Effector memory CD8-positive, alpha-beta T cell (primary cell): ENCODE results near the gene ZFAND2B.
A peak's percentile ranks its signal among the peaks of the same experiment; 100 is the strongest.
"Not testable (repeated sequence)": the region's sequence is repeated elsewhere in the genome, so short reads cannot be mapped to it uniquely, and the experiment has no call there.

ENCODE experiments used
- ATAC-seq: fragments of 150-1000 bp; cut with Tn5 transposase; replicated peaks from 2 replicates; pipeline ENCODE4 v1.10.0; 2021; ENCODE audit warnings: mild to moderate bottlenecking, moderate library complexity
- DNase-seq, 3 experiments: peaks; one replicate each; pipeline ENCODE4 v3.0.0; 2021
- H3K27ac Mint-ChIP-seq, 2 donors: one replicate each; pipeline ENCODE4 v1.8.0; 2022; ENCODE audit warnings: mild to moderate bottlenecking in 2 of 2, mixed read lengths in 2 of 2, moderate library complexity in 2 of 2
- H3K27me3 Mint-ChIP-seq, 2 donors: one replicate each; pipeline ENCODE4 v1.8.0; 2022; ENCODE audit warnings: mixed read lengths in 2 of 2
- H3K36me3 Mint-ChIP-seq: one replicate; pipeline ENCODE4 v1.8.0; 2022; ENCODE audit warnings: mild to moderate bottlenecking, moderate library complexity, mixed read lengths; ENCODE audit not compliant: insufficient read depth
- H3K4me1 Mint-ChIP-seq, 2 donors: one replicate each; pipeline ENCODE4 v1.8.0; 2022; ENCODE audit warnings: low read depth in 2 of 2, mixed read lengths in 2 of 2
- H3K4me3 Mint-ChIP-seq, 2 donors: one replicate each; pipeline ENCODE4 v1.8.0; 2022; ENCODE audit warnings: mild to moderate bottlenecking in 2 of 2, mixed read lengths in 2 of 2, moderate library complexity in 2 of 2
- H3K9me3 Mint-ChIP-seq, 2 donors: one replicate each; pipeline ENCODE4 v1.8.0; 2022; ENCODE audit warnings: mixed read lengths in 2 of 2

ZFAND2B gene

GRCh38 chr2:219201331-219201730 lies 5.3 kb upstream of the ZFAND2B start:
- H3K36me3 Mint-ChIP-seq, H3K4me3 Mint-ChIP-seq, ATAC-seq, DNase-seq, H3K27ac Mint-ChIP-seq, H3K9me3 Mint-ChIP-seq: not testable (repeated sequence)
- H3K27me3 Mint-ChIP-seq = peaks cover 11 to 13% of the 10 kb centered on the region in 2 donors
- peaks cover 13 to 19% of the 10 kb centered on the region in 2 donors for H3K4me1 Mint-ChIP-seq

GRCh38 chr2:219204425-219205164 lies 2.0 kb upstream of the ZFAND2B start:
- Mint-ChIP-seq H3K27ac (peak overlapping the region in 1 of 2 donors; percentile 62), H3K36me3 (peaks cover 22% of the 10 kb centered on the region)

GRCh38 chr2:219205165-219205538 lies 1.4 kb upstream of the ZFAND2B start:
- Mint-ChIP-seq H3K36me3 (peaks cover 22% of the 10 kb centered on the region), H3K4me3 (peak overlapping the region; percentile 27 to 78), H3K27me3 (no peaks in the 10 kb centered on the region), H3K4me1 (peaks cover 16 to 19% of the 10 kb centered on the region in 2 donors), H3K9me3 (no peaks in the 10 kb centered on the region), H3K27ac (peak overlapping the region; percentile 62 to 90)
- ATAC-seq (no peak), DNase-seq (no peak)

More at GRCh38 chr2:219204425-219205164, 2.0 kb upstream of the ZFAND2B start:
- no peaks in the 10 kb centered on the region for H3K9me3 Mint-ChIP-seq
- no peak for ATAC-seq
- H3K4me3 Mint-ChIP-seq = no peak overlapping the region
- peaks cover 16 to 19% of the 10 kb centered on the region in 2 donors for H3K4me1 Mint-ChIP-seq
- H3K27me3 Mint-ChIP-seq = peaks cover under 1 to 3% of the 10 kb centered on the region in 2 donors
- no peak for DNase-seq

GRCh38 chr2:219205981-219206327 lies 628 bp upstream of the ZFAND2B start:
- no peak for ATAC-seq
- Mint-ChIP-seq H3K4me1 (peaks cover 15 to 16% of the 10 kb centered on the region in 2 donors), H3K27ac (peak overlapping the region; percentile 90 to 94), H3K27me3 (no peaks in the 10 kb centered on the region), H3K36me3 (peaks cover 20% of the 10 kb centered on the region), H3K9me3 (no peaks in the 10 kb centered on the region), H3K4me3 (peak overlapping the region; percentile 78 to 83)
- DNase-seq = no peak

- Mint-ChIP-seq H3K27ac (peak overlapping the region in 1 of 2 donors; percentile 90), H3K27me3 (no peaks in the 10 kb centered on the region), H3K9me3 (no peaks in the 10 kb centered on the region), H3K4me1 (peaks cover 19 to 24% of the 10 kb centered on the region in 2 donors), H3K36me3 (peaks cover 20% of the 10 kb centered on the region), H3K4me3 (peak overlapping the region; percentile 78 to 83)
- DNase-seq (no peak), ATAC-seq (no peak)
Measured at GRCh38 chr2:219207134-219207883, 727 bp downstream of the ZFAND2B start.

- Mint-ChIP-seq H3K36me3 (peaks cover 20% of the 10 kb centered on the region), H3K4me3 (peak overlapping the region; percentile 74 to 78), H3K27me3 (no peaks in the 10 kb centered on the region), H3K9me3 (no peaks in the 10 kb centered on the region), H3K4me1 (peaks cover 19 to 25% of the 10 kb centered on the region in 2 donors), H3K27ac (peak overlapping the region; percentile 6 to 90)
- ATAC-seq (no peak), DNase-seq (no peak)
Measured at GRCh38 chr2:219207884-219208740, 1.5 kb downstream of the ZFAND2B start.

- Mint-ChIP-seq H3K36me3 (peaks cover 20% of the 10 kb centered on the region), H3K27me3 (no peaks in the 10 kb centered on the region), H3K9me3 (no peaks in the 10 kb centered on the region), H3K4me1 (peaks cover 19 to 25% of the 10 kb centered on the region in 2 donors), H3K4me3 (peak overlapping the region in 1 of 2 donors; percentile 8), H3K27ac (peak overlapping the region; percentile 71 to 85)
- ATAC-seq (no peak), DNase-seq (no peak)
Measured at GRCh38 chr2:219209236-219210195, 2.9 kb downstream of the ZFAND2B start.

GRCh38 chr2:219210196-219210885 lies 3.8 kb downstream of the ZFAND2B start:
- no peak for DNase-seq
- no peaks in the 10 kb centered on the region for H3K27me3 Mint-ChIP-seq
- peak overlapping the region in 1 of 2 donors; percentile 8 for H3K4me3 Mint-ChIP-seq
- no peaks in the 10 kb centered on the region for H3K9me3 Mint-ChIP-seq
- H3K27ac Mint-ChIP-seq = peak overlapping the region; percentile 51 to 71
- H3K36me3 Mint-ChIP-seq = peaks cover 20% of the 10 kb centered on the region
- H3K4me1 Mint-ChIP-seq = peaks cover 19 to 25% of the 10 kb centered on the region in 2 donors
- no peak for ATAC-seq

GRCh38 chr2:219210886-219211362 lies 4.3 kb downstream of the ZFAND2B start:
- H3K36me3 Mint-ChIP-seq = peaks cover 20% of the 10 kb centered on the region

GRCh38 chr2:219213026-219213415 lies 6.4 kb downstream of the ZFAND2B start:
- peaks cover 21% of the 10 kb centered on the region for H3K36me3 Mint-ChIP-seq
- ATAC-seq (no peak), DNase-seq (no peak)
- H3K27ac Mint-ChIP-seq = peak overlapping the region in 1 of 2 donors; percentile 68
- peaks cover 20 to 24% of the 10 kb centered on the region in 2 donors for H3K4me1 Mint-ChIP-seq
- H3K9me3 Mint-ChIP-seq = no peaks in the 10 kb centered on the region
- H3K27me3 Mint-ChIP-seq = no peaks in the 10 kb centered on the region
- no peak overlapping the region for H3K4me3 Mint-ChIP-seq

More at GRCh38 chr2:219210886-219211362, 4.3 kb downstream of the ZFAND2B start:
- no peak for ATAC-seq
- peaks cover 18 to 25% of the 10 kb centered on the region in 2 donors for H3K4me1 Mint-ChIP-seq
- no peak for DNase-seq
- H3K27me3 Mint-ChIP-seq = no peaks in the 10 kb centered on the region
- H3K4me3 Mint-ChIP-seq = peak overlapping the region; percentile 70 to 72
- H3K27ac Mint-ChIP-seq = peak overlapping the region; percentile 95
- H3K9me3 Mint-ChIP-seq = no peaks in the 10 kb centered on the region

- H3K27me3 Mint-ChIP-seq = no peaks in the 10 kb centered on the region
- peaks cover 20% of the 10 kb centered on the region for H3K36me3 Mint-ChIP-seq
- peaks cover 16 to 20% of the 10 kb centered on the region in 2 donors for H3K4me1 Mint-ChIP-seq
- peak overlapping the region in 1 of 2 donors; percentile 86 for H3K27ac Mint-ChIP-seq
- no peaks in the 10 kb centered on the region for H3K9me3 Mint-ChIP-seq
- ATAC-seq = no peak
- H3K4me3 Mint-ChIP-seq = no peak overlapping the region
- no peak for DNase-seq
Measured at GRCh38 chr2:219213486-219214071, 7.0 kb downstream of the ZFAND2B start.
